ENCODE results near the gene C22orf23.

DNA sequence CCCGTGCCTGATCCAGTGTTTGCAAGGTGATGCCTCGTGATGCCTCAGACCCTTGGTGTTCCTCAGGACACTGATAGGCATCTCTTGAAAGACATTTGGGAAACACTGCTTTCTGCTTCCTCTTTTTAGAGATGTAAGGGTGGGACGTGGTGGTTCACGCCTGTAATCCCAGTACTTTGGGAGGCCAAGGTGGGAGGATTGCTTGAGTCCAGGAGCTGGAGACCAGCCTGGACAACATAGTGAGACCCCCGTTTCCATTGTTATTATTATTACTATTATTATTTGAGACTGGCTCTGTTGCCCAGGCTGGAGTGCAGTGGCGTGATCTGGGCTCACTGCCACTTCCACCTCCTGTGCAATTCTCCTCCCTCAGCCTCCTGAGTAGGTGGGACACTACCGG lies 37.5 kb upstream of the C22orf23 start:
- TF ChIP-seq POLR2A (IDR thresholded peaks at IDR 0.05) (no peak), CTCF (IDR thresholded peaks at IDR 0.05) (no peak)

Measured in tibial nerve (tissue), 3 donors.